AG08396 (cell line): Measurements from ENCODE around the gene RFC2.
A peak's percentile ranks its signal among the peaks of the same experiment; 100 is the strongest.

Source experiments
- DNase-seq: peaks from one replicate; pipeline ENCODE4 v3.0.0; 2012; ENCODE audit warnings: low spot score, mixed read lengths

RFC2 gene

DNA sequence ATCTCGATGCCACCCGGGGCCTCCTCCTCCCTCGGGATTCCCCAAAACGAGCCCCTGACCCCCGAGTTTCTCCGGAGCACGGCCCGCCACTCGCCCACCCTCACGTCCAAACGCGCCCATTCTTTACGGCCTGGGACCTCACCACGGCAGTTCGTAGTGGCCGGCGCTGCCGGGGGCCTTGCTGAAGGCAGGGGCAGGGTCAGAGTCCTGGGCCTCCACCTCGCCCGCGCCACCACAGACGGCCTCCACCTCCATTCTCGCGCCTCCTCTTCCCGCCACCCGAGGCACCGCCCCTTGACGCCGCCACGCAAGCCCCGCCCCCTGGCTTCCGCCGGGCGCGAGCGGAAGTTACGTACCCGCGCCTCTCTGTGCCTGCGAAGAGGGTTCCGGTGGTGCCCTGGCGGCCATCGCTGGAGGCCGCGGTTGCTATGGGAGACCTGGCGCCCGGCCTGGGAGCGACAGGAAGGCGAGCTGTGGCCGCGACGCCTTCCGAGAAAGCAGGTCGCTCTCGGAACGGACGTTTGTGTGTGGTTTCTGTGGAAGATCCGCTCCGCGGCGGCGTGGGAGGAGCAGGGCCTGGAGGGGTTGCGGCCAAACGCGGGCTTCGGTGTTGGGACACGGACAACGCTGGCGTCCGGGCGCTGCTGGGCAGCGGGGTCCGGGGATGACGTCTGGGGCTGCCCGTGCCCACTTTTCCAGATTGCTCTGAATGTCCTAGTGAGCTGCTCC is at the start of gene RFC2:
TSS of gene RFC2 (minus strand) at position 271 of the 729 bp plus-strand sequence. CDS start at position 255, 16 bp downstream.
- DNase-seq = peak; percentile 99

DNA sequence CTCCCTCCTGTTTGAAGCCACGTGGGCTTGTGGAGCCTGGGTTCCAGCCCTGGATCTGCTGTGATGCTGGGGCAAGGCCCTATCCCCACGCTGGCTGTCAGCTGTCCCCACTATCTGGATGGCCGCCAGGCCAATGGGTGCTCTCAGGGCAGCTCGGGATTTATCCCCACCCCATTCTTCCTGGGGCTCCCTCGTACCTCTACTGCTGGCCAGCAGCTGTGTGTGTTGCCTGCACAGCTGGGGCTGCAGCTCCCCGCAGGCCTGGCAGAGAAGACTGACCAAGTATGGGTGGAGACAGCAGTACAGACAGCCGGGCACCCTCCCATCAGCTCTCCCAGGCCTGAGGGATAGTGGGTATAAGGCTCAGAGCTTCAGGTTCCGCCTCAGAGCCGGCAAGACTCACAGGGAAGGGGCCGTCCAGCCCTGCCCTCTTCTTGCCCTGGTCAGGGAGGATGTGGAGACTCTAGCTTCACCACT is 48.6 kb upstream of the RFC2 start:
- no peak for DNase-seq

DNA sequence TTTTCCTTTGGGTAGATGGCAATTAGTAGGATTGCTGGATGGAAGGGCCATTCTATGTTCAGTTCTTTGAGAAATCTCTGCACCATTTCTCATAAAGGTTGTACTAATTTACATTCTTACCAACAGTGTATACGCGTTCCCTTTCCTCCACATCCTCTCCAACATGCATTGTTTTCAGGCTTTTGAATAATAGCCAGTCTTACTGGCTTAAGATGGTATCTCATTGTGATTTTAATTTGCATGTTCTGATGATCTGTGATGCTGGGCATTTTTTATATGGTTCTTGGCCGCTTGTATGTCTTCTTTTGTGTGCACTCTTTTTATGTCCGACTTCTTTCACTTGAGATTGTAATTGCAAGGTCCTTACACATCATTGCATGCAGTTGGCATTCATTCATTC is 46.7 kb upstream of the RFC2 start:
- no peak for DNase-seq

DNA sequence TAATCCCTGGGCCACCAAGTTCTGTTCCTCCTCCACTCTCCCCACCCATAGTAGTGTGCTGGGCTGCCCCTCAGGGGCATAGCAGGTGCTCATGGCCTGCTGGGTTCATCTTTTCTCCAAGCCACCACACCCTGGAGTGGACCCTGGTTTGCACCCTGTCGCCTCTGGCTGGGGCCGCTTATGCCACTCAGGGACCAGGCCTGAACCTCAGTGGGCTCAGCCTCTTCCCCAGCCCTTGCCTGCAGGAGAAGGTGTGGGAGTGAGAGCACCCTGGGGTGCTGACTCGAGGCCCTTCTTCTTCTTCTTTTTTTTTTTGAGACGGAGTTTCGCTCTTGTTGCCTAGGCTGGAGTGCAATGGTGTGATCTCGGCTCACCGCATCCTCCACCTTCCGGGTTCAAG is 45.2 kb upstream of the RFC2 start:
- DNase-seq = no peak

DNA sequence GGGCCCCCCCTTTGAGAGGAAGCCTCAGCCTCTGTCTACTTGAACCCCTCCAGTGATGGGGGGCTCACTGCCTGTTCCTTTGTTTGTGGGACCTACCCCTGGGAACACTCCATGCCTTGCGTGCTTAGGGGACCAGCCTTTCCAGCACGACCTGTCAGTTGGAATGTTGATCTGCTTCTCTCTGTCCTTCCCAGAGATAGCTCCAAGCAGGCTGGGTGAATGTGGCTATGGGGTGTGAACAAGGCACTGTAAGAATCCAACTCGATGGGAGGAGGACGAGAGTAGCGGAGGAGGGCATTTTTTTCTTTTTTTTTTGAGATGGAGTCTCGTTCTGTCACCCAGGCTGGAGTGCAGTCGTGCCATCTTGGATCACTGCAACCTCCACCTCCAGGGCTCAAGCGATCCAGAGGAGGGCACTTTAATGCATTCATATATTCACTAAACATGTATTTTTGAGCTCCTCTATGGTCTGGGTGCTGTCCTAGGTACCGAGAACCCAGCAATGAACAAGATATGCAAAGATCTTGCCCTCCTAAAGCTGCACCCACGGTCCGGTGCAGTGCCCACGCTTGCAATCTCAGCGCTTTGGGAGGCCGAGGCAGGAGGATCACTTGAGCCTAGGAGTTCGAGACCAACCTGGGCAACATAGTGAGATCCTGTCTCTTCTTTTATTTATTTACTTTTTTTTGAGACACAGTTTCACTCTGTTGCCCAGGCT is 43.5 kb upstream of the RFC2 start:
- no peak for DNase-seq

DNA sequence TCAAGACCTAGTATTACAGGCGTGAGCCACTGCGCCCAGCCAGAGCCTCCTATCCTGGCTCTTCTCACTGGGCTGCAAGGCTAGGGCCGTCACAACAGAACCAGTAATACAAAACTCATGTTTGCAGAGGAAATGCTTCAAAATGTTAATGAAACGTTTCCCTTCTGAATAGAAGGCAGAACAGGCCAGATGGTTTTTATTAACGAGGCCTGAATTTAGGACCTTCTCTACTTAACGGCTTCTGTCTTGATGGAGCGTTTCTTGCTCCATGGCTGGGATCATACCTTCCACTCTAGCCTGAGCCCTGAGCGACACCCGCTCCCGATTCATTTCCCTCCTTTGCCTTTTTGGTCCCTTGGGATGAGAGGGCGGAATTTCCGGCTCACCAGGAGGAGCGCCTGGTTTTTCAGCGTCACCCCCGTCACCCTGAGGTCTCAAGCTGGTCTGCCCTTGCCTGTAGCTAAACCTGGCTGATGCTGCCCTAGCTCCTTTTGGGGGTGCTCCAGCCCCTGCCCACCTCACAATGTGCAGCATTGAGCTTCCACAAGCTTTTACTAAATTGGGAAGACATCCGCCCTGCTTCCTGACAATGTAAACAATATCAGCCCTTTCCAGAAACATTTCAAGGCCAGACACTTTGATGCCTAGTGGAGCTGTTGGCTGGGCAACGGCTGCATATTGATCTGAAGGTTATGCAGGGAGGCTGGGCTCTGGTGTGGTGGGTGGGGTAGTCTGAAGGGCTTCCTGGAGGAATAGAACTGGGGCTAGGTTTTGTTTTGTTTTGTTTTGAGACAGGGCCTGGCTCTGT is 40.2 kb upstream of the RFC2 start:
- DNase-seq = no peak

DNA sequence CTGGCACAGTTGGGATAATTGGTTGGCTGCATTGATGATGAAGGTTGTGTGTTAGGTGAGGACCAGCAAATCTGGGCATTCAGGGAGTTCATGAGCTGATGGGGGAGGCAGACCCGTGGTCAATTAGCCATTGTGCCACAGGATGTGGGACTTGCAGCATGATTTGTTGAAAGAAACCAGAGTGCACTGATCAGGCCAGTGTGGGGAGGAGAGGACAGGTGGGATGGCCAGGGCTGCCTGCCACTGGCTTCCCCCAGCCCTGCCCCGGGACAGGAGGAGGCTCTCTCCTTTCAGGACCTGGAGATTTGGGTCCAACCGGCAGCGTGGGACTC is 39.3 kb upstream of the RFC2 start:
- DNase-seq = no peak

DNA sequence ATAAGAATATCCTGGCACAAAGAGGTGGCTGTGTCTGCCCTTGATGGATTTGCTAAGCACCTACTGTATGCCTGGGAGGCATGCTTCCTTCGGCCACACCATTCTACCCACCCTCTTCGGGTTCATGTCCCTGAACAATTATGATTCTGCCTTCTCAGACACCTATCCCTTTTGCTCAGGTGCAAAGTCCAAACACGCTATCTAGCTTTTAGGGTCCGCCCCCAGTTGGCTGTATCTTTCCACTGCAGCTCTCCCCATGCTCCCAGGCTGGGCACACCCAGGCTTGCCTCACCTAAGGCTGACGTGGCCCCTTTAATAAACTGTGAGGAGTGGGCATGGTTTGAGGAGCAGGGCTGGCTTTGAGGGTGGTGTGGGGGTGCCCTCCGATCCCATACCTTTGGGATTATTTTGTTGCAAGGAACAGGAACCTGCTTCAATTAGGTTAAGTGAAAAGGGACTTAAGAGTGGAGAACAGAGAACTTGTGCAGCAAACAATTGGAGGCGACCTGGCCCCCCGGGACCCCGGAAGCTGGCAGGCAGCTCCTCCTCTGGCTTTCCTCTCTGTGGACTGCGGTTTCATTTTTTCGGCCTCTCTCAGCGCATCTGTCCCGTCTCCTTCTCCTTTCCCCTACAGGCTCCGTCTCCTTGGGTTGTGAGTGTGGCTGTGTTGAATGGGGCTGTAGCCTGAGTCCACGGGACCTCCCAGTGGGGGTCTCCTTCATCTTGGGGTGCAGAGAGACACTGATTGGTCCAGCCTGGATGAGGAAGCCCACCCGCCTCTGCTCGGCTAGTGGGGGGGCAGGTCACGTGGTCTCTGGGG is 38.8 kb upstream of the RFC2 start:
- no peak for DNase-seq

DNA sequence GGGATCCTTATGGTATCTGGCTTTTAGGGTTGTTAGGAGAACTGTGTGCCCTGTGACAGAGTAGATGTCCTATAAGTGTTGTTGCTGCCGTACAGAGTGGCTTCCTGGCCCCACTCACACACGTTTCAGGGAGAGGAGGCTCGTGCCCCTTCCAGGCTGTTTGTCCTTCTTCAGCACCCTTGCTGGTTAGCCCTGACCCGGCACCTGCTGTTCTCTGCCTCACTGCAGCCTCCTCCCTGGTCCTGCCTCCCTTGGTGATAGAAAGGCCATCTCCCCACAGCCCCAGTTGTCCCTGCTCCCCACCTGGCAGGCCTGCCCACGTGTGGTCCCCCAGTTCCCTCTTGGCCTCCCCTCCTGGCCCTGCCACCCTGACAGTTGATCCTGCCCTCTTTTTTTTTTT is 37.3 kb upstream of the RFC2 start:
- DNase-seq = no peak

DNA sequence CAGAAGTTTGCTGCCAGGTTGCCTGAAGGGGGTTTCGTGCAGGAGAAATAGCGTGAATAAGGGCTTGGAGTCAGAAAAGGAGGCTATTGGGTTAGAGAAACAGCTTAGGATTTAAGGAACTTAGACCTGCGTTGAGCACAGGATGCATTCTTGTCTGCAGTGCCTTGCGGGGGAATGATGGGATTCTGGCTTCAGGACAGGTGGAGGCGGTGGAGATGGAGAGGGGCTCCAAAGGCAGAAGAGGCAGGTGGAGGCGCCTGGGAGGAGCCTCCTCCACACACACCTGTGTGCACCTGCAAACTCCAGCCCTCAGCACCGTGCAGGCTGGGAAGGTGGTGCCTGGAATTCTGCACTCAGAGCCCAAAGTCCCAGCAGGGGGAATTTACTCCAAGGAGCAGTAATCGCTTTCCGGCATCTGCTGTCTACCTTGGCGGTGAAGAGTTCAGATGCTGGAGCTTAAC is 36.8 kb upstream of the RFC2 start:
- no peak for DNase-seq

DNA sequence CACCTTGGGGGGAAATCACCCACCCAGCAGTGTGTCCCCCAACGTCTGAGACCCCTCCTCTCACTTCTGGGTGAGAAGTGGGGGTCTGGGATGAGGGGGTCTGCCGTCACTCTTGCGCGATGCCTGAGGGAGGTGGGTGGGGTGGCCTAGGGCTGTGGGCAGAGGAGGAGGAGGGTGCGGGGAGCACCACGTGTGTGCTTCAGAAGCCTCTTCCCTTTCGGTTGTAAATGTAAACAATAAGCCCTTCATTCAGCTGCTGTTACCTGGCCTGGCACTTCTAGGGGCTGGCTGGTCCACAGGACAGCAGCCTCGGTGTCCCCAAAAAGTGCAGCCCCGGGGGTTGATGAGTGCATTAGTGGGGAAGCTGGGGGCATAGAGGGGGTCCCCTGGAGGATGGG is 36.4 kb upstream of the RFC2 start:
- DNase-seq = no peak

DNA sequence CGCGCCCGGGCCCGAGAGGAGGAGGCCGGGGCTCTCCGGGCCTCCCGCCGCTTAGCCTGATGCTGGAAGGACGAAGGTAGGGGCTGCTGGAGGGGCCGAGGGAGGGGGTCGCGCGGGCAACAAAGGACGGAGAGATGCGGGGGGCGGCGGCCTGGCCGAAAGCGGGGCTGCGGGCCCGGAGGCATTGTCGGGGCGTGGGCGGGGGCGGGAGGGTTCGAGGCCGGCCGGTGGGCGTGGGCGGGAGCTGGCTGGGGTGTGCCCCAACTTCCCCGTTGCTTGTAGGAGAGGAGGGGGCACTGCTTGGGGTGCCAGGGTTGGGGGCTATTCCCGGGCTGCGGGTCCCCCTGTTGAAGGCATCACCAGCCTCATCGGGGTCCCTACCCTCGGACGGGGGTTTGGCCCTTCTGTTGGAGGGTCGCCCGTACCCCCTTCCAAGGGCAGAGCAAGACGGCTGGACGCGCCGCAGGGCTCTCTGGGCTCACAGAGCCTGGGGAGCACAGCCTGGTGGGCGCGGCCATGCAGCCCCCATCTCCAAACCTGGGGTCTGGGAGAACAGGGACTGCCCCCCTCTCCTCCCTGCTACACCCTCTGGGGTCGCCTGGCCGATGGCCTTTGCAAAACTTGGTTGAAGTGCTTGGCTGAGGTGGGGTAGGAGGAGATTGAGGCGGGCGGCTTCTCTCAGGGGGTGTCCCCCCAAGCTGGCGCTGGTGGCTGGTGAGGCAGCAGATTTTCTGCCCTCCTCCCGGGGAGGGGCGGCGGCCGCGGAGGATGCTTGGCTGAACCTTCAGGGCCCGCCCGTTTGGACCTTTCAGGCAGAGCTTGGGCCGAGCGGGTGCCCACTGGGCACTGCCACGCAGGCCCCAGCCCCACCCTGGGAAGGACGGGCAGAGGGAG is 35.7 kb upstream of the RFC2 start:
- DNase-seq = peak; percentile 74

DNA sequence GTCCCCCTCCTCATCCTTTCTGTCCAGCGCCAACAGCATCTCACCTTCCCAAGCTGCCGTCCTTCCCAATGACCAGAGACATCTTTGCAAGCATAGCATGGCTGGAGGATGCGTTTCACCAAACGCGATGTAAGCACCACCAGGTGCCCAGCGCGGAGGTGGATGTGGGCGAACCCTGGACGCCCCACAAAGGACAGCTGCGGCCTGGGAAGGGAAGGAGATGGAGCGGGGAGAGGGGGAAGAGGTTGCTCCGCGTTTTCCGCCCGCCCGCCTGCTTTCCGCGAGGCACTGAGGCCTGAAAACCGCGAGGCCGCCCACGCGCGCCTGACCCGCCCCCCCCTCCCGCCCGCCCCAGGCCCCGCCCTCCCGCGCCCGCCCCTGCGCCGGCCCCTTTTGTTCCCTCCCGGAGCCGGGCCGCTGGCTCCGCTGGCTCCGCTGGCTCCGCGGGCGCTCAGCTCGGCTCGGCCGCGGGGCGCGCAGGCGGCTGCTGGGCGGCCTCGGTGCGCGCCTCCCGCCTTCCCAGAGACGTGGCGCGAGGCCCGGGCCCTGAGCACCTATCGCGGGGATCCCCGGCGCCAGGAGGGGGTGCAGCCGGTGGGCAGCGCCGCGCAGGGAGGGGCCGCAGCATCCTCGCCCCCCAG is 34.9 kb upstream of the RFC2 start, which contains the start of gene CLIP2:
TSS of gene CLIP2 (plus strand) at position 390 of the 641 bp plus-strand sequence. CDS start 28,140 bp downstream, outside the sequence.
- DNase-seq = peak; percentile 95

DNA sequence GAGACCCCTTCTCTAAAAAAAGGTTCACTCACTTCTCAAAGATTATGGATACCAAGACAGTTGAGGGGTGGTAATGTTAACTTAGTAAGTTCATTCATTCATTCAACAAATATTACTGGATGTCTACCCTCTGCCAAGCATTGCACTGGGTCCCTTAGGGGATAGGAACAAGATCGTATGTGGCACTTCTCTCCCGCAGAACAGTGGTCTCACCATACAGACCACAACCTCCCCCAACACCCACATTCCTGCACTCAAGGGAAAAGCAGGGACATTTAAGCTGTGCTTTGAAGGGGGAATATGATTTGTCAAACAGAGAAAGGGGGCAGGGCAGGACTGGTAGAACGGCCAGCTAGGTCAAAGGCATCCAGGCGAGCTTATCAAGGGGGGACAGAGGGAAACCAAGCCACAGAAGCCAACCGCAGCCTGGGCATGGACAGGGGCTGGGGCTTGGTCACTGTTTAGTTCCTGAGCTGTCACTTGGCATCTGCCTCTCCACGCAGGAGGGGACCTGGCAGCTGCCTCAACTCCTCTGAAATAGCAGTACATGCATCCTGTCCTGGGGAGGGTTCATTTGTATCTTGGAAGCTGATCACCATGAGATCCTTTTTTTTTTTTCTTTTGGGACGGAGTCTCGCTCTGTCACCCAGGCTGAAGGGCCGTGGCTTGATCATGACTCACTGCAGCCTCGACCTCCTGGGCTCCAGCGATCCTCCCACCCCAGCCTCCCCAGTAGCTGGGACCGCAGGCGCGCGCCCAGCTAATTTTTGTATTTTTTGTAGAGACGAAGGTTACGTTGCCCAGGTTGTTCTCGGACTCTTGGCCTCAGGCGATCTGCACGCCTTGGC is 34.1 kb upstream of the RFC2 start:
- no peak for DNase-seq

DNA sequence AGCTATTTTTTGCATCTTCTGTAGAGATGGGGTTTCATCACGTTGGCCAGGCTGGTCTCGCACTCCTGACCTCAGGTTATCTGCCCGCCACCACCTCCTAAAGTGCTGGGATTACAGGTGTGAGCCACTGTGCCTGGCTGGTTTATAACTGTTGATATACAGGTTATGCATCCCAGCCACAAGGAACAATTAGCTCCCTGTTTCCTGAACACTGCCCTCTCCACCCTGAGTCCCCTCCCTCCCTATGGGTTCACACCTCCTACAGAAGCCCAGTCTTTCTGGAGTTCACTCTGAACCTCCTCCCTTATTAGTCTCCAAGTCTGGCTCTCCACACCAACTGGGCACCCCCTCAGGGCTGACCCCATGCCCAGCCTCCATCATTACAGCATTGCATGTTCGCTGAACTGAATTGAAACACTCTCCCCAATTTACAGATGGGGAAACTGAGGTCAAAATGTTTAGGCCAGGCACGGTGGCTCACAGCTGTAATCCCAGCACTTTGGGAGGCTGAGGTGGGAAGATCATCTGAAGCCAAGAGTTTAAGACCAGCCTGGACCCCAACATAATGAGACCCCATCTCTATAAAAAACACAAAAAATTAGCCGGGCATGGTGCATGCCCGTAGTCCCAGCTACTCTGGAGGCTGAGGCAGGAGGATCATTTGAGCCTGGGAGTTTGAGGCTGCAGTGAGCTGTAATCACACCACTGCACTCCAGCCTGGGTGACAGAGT is 33.3 kb upstream of the RFC2 start:
- no peak for DNase-seq

DNA sequence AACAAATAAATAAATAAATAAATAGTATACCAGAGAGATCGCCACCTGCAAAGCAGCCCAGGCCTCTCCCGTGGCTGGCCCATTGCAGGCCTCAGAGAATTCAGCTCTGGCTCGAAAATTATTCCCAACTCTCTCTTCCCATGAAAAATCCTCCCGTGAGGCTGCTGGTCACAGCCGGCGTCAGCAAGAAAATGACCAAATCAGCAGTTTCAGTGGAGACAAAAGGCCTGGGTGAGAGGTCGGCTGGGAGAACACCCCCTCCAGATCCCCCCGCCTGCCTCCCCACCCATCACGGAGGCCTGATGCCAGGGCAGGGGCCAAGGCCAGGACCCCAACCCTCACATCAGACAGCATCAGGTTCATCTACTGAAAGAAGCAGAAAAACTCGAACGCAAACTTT is 31.9 kb upstream of the RFC2 start:
- no peak for DNase-seq

DNA sequence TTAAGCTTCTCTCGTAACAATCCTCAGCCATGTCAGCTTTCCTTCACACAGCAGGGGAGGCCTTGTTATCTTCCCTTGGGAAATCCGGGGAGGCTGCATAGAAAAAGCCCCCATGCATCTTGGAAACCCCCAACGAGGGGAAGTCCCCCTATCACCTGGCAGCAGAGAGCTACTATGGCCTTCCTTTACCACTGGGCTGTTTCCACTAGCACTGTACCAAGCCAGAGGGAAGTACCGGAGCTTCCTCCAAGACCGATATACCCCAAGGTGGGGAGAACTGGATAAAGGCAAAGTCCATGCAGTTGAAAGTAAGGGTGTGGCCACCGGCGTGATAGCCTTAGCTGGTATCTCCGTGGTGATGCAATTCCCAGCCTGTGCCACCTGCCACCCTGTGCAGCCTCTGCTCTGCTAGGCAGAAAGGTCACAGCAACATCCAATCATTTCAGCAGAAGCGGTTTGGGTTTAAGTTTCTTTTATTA is 30.6 kb upstream of the RFC2 start:
- DNase-seq = no peak

DNA sequence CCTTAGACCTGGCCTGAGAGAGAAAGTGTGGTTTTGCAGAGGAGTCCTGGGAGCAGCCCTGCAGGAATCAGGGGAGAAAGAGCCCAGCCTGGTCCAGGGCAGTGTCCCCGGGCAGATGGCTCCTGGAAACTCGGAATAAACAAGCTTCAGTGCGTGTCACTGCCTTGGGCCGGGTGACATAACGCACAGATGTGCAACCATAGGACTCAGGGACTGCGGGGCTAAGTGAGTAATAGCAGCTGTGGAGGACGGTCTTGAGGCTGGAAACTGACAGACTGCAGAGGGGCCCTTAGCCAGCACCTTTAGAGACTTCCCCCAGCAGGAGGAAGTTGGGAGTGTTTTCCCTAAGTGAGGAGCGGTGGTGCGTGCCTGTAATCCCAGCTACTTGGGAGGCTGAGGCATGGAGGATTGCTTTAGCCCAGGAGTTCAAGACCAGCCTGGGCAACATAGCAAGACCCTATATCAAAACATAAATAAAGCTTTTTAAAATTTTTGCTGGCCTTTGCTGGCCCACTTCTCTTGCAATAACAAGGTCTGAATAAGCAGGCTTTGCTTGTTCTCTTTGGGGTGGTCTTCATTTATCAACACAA is 29.8 kb upstream of the RFC2 start:
- DNase-seq = no peak
